Lower leg skin (tissue), 4 donors: Measurements from ENCODE around the gene PTPN2. TPM values are rescaled to one million over a fixed set of nuclear protein-coding genes. Genes with fewer than 3 reads are reported as not detected.

Source experiments
- DNase-seq, 2 donors: peaks; one replicate each; pipeline ENCODE4 v3.0.0-alpha.2; 2019; ENCODE audit warnings: low spot score in 2 of 2
- H3K4me3 ChIP-seq: fragments of 200-600 bp; sonication (generic); 2 replicates; pipeline ENCODE4 v1.5.1; 2017; ENCODE audit warnings: mild to moderate bottlenecking, low read depth; ENCODE audit not compliant: poor library complexity, severe bottlenecking
- POLR2A ChIP-seq, 2 donors: fragments of 450-650 bp; IDR thresholded peaks; one replicate each; pipeline ENCODE4 v1.6.1; 2016 to 2017; ENCODE audit warnings: antibody characterized with exemption in 2 of 2, mild to moderate bottlenecking in 1 of 2, moderate library complexity in 1 of 2
- WGBS, 2 donors: methylation state at CpG; one replicate each; pipeline ENCODE4 v1.1.5; 2018; 5-methylcytosine and 5-hydroxymethylcytosine counted together
- intact Hi-C: fragments of 100-400 bp; cut with DNase I; formaldehyde crosslinking; loops from one replicate; pipeline ENCODE4 v1.15.0; 2023; ENCODE audit warnings: low total_unique reads
- total RNA-seq, 4 donors: library from RNA; depleted of rRNA; stranded (reverse); fragments of >200 nt; gene quantifications; one replicate each; pipeline ENCODE4 v1.1.0, GENCODE V29; 2016
- TF ChIP-seq, protein P1 (sequence below), 3 donors: fragments of 450-650 bp; IDR thresholded peaks; one replicate each; pipeline ENCODE4 v1.5.1; 2016; ENCODE audit warnings: antibody characterized with exemption in 3 of 3, mild to moderate bottlenecking in 3 of 3, moderate library complexity in 2 of 3

PTPN2 gene
- total RNA-seq, 4 donors from 2014 or later, result 26.0 to 53.2 (median 40.4) TPM

DNA sequence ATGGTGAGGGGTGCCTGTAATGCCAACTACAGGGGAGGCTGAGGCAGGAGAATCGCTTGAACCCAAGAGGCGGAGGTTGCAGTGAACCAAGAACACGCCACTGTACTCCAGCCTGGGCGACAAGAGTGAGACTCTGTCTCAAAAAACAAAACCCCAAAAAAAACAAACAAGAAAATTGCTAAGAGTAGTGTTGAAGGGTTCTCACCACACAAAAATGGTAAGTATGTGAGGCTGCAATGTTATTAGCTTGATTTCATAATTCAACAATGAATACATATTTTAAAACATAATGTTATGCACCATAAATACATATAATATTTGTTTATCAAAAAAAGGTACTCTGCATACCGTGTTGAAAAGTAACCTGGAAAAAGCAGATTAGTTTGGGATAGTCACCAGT, 135.4 kb downstream of the PTPN2 start:
- WGBS, 2 donors, result 88 to 95% methylated on average over 5 of the region's 5 CpGs
- intact Hi-C loops, result no loop called here
- no peak for DNase-seq
- TF ChIP-seq POLR2A (IDR thresholded peaks at IDR 0.05), result no peak
- TF ChIP-seq, protein P1, sequence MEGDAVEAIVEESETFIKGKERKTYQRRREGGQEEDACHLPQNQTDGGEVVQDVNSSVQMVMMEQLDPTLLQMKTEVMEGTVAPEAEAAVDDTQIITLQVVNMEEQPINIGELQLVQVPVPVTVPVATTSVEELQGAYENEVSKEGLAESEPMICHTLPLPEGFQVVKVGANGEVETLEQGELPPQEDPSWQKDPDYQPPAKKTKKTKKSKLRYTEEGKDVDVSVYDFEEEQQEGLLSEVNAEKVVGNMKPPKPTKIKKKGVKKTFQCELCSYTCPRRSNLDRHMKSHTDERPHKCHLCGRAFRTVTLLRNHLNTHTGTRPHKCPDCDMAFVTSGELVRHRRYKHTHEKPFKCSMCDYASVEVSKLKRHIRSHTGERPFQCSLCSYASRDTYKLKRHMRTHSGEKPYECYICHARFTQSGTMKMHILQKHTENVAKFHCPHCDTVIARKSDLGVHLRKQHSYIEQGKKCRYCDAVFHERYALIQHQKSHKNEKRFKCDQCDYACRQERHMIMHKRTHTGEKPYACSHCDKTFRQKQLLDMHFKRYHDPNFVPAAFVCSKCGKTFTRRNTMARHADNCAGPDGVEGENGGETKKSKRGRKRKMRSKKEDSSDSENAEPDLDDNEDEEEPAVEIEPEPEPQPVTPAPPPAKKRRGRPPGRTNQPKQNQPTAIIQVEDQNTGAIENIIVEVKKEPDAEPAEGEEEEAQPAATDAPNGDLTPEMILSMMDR (IDR thresholded peaks at IDR 0.05), result no peak
- H3K4me3 ChIP-seq, result no peak overlapping the region

DNA sequence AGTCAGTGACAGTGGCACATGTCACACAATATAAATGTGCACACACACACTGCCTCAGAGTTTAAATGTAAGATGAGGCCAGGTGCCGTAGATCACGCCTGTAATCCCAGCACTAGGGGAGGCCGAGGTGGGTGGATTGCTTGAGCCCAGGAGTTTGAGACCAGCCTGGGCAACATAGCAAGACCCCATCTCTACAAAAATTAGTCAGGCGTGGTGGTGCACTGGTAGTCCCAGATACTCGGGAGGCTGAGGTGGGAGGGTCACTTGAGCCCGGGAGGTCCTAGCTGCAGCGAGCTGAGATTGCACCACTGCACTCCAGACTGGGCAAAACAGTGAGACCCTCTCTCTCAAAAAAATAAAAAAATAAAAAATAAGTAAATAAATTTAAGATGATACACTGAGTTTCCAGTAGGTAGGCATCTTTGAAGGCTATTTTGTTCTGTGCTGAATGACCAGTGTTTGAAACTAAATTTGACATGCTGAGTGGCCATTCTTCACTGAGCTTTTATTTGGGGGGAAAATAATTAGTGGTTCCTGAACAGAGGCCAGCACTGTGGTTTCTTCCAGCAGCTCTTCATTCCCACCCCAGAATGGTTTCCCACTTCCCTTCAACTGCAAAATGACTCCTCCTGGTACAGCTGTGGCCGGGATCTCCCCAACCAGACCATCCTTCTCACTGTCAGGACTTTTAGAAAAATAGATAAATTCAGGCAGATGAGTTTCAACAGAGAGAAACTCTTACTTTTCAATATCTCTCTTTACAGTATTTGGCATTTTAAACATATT, 136.3 kb downstream of the PTPN2 start:
- no peak for TF ChIP-seq POLR2A (IDR thresholded peaks at IDR 0.05)
- WGBS, 2 donors, result 88 to 90% methylated on average over 8 of the region's 8 CpGs
- intact Hi-C loops, result no loop called here

DNA sequence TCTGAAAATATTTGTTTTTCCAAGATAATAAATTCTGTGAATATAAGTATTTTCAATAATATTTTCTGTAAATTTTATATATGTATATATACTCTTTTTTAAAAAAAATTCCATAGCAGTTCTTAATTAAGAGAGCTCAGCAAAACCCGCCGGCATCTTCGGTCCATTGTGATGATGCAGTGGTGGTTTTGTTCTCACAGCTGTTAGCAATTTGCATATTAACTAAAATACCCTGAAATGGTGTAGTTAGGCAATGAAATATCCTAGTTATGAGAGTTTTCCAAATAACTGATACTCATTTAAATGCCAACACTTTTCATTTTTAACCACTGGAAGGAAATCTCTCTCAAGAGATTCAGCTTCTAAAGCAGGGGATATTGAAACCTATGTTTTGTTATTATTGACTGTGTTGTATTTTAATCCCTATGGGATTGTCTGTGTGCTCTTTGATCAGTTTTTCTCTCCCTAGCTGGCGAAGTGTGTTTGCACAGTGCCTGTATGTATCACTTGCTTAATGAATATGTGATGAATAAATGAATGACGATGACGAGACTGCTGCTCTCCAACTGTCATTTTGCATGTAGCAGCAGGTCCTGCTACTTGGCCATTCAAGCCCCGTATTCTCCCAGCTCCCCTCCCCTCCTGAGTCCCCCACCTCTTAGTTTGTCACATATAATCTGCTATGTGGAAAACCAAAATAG, 138.8 kb downstream of the PTPN2 start:
- H3K4me3 ChIP-seq, result no peak overlapping the region
- 57 to 65% methylated on average over 7 of the region's 7 CpGs for WGBS, 2 donors
- DNase-seq, result peak in 1 of 2 donors; percentile 23
- intact Hi-C loops, result no loop called here
- TF ChIP-seq, protein P1 (IDR thresholded peaks at IDR 0.05), result no peak
- no peak for TF ChIP-seq POLR2A (IDR thresholded peaks at IDR 0.05)

More for the DNA sequence above, 136.3 kb downstream of the PTPN2 start:
- no peak overlapping the region for H3K4me3 ChIP-seq
- peak in 1 of 2 donors; percentile 43 for DNase-seq

DNA sequence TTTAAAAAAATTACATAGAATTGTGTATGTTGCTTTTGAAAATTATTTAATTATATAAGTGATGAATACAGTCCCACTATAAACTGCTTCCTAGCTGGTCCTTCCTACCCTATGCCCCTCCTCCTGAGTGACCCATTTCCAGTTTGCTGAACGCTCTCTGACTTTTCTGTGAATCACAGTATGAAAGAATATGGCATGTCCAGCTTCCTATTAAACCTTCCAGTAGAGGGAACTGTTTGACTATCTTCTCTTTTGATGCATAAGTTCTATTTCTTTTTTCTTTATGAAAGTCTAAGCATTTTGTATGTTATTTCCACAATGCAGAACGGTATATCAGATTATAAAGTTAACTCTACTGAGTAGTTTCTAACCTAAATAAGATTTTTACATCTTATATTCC, 139.9 kb downstream of the PTPN2 start:
- 0 to 5% methylated on average over 2 of the region's 2 CpGs for WGBS, 2 donors
- no peak for DNase-seq
- TF ChIP-seq, protein P1 (IDR thresholded peaks at IDR 0.05), result peak in 1 of 3 donors; percentile 15
- TF ChIP-seq POLR2A (IDR thresholded peaks at IDR 0.05), result no peak
- H3K4me3 ChIP-seq, result no peak overlapping the region
- intact Hi-C loops, result loop anchor here (5.0 kb wide), 1 partner anchor 738 kb away; no protein-coding TSS in a partner anchor

DNA sequence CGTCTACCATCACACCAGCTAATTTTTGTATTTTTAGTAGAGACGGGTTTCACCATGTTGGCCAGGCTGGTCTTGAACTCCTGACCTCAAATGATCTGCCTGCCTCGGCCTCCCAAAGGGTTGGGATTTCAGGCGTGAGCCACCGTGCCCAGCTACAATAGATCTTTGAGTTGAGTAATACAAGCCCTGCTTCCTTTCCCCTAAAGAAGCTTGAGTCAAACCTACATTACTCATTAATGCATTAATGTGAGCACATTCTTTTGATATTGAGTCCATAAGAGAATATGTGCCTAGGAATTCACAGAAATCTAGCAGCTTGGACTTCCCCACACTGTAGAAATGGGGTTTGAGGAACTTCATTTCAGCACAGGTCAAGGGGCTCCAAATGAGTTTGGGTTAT, 141.6 kb downstream of the PTPN2 start:
- intact Hi-C loops, result loop anchor here (5.0 kb wide), 1 partner anchor 740 kb away; no protein-coding TSS in a partner anchor
- no peak overlapping the region for H3K4me3 ChIP-seq
- no peak for TF ChIP-seq POLR2A (IDR thresholded peaks at IDR 0.05)
- TF ChIP-seq, protein P1 (IDR thresholded peaks at IDR 0.05), result no peak
- no peak for DNase-seq
- WGBS, 2 donors, result 60 to 70% methylated on average over 5 of the region's 5 CpGs

Other genes with a start within 250 kb of the PTPN2 start
- 10 to 100 TPM; 22.5 to 56.5 (median 38.3) TPM for gene SPIRE1, start 226.1 kb downstream of the PTPN2 start, total RNA-seq
- 10 to 100 TPM; 16.1 to 18.9 (median 18.0) TPM for gene CEP76, start 181.5 kb downstream of the PTPN2 start, total RNA-seq
- 10 to 100 TPM; 60.9 to 80.3 (median 72.1) TPM for gene PSMG2, start 181.2 kb downstream of the PTPN2 start, total RNA-seq
- gene SEH1L, start 63.8 kb upstream of the PTPN2 start, total RNA-seq, result 10 to 100 TPM; 24.1 to 32.2 (median 26.1) TPM
- gene CEP192, start 107.1 kb upstream of the PTPN2 start, total RNA-seq, result 10 to 100 TPM; 12.6 to 17.5 (median 14.8) TPM